OCI-LY1 (cell line): ENCODE data around the gene CCND1.

Source experiments
- CTCF ChIP-seq: fragments of 200-600 bp; sonication (generic), shearing (Covaris generic); IDR thresholded peaks from 2 replicates; pipeline ENCODE4 v1.5.1; 2017; ENCODE audit warnings: mild to moderate bottlenecking, antibody characterized with exemption, low read length, moderate library complexity, mixed read lengths
- EZH2 ChIP-seq: fragments of 200-600 bp; sonication (generic), shearing (Covaris generic); IDR thresholded peaks from 2 replicates; pipeline ENCODE4 v1.8.0; 2017; ENCODE audit warnings: borderline replicate concordance, mixed run types, mild to moderate bottlenecking, antibody characterized with exemption, low read length, moderate library complexity, mixed read lengths

GRCh38 chr11:69694781-69695180 lies 53.8 kb downstream of the CCND1 start:
- TF ChIP-seq CTCF: no peak
- no peak for TF ChIP-seq EZH2
